A549 (cell line): ENCODE measurements around the gene PHF2. TPM values are rescaled to one million over a fixed set of nuclear protein-coding genes. Genes with fewer than 3 reads are reported as not detected.

Experiments
- ATAC-seq, 2 experiments: fragments of 200-7000 bp in 1 of 2; fragments of >200 bp in 1 of 2; cut with Nextera tagmentation in 1 of 2; cut with Tn5 transposase in 1 of 2; 3 replicates each; pipeline versions ENCODE4 v1.8.0 to v1.9.1; 2018 to 2020; ENCODE audit warnings: mild to moderate bottlenecking in 1 of 2, moderate library complexity in 1 of 2
- CTCF ChIA-PET: fragments of 300-600 bp; sonication (Branson Sonifier 250); formaldehyde crosslinking; extraction: SDS; loops from one replicate; lab custom pipeline; 2021; ENCODE audit warnings: antibody characterized with exemption, inconsistent platforms; lab: Yijun Ruan, JAX
- POLR2A ChIA-PET: fragments of 350-600 bp; formaldehyde crosslinking; extraction: SDS; loops from one replicate; lab custom pipeline; 2021; ENCODE audit warnings: antibody characterized with exemption, inconsistent platforms; lab: Yijun Ruan, JAX
- DNase-seq, 2 experiments: peaks; one replicate each; pipeline versions ENCODE4 v3.0.0 to v3.0.0-alpha.2; 2011 to 2016; ENCODE audit warnings: low read depth in 1 of 2, low spot score in 1 of 2
- FAIRE-seq: peaks from 2 replicates; lab custom pipeline; 2011; peaks lifted over from hg19 to GRCh38; lab: Jason Lieb, UNC
- H3K27ac ChIP-seq, 2 experiments: fragments of >200 bp; sonication (Bioruptor Twin); formaldehyde crosslinking; 3 replicates each; pipeline ENCODE4 v1.5.1; 2016 to 2017
- H3K4me1 ChIP-seq: fragments of >200 bp; sonication (Bioruptor Twin); formaldehyde crosslinking; 3 replicates; pipeline ENCODE4 v1.6.1; 2016
- H3K4me2 ChIP-seq: fragments of >200 bp; sonication (Bioruptor Twin); formaldehyde crosslinking; 3 replicates; pipeline ENCODE4 v1.6.1; 2016
- H3K4me3 ChIP-seq: fragments of >200 bp; sonication (Bioruptor Twin); formaldehyde crosslinking; 3 replicates; pipeline ENCODE4 v1.5.1; 2016
- H3K9me3 ChIP-seq: fragments of >200 bp; sonication (Bioruptor Twin); formaldehyde crosslinking; 3 replicates; pipeline ENCODE4 v1.6.1; 2016
- BHLHE40 ChIP-seq: IDR thresholded peaks from 2 replicates; pipeline ENCODE4 v1.6.1; 2012; ENCODE audit warnings: low read depth, low read length, inconsistent platforms
- CHD4 ChIP-seq: fragments of 200-600 bp; sonication (generic); IDR thresholded peaks from 2 replicates; pipeline ENCODE4 v1.6.1; 2016; ENCODE audit warnings: antibody characterized with exemption, mild to moderate bottlenecking, borderline replicate concordance
- EHMT2 ChIP-seq: fragments of 200-600 bp; sonication (generic); IDR thresholded peaks from 2 replicates; pipeline ENCODE4 v1.6.1; 2016; ENCODE audit warnings: antibody characterized with exemption, low read depth, mild to moderate bottlenecking, moderate library complexity
- EP300 ChIP-seq, 2 experiments: fragments of >200 bp; sonication (Bioruptor Twin); formaldehyde crosslinking; IDR thresholded peaks; 2 replicates in 1 of 2; 3 replicates in 1 of 2; pipeline ENCODE4 v1.6.1; 2016 to 2017
- ESRRA ChIP-seq: fragments of 150-350 bp; IDR thresholded peaks from 2 replicates; pipeline ENCODE4 v1.6.1; 2014; ENCODE audit warnings: mild to moderate bottlenecking, low read length, borderline replicate concordance
- FOSB ChIP-seq: fragments of 250-450 bp; sonication (Bioruptor Pico); IDR thresholded peaks from 2 replicates; pipeline ENCODE4 v1.5.0; 2020; ENCODE audit warnings: mild to moderate bottlenecking, moderate library complexity
- FOSL2 ChIP-seq, 2 experiments: fragments of 450-650 bp in 1 of 2; fragments of >200 bp in 1 of 2; sonication (Bioruptor Twin) in 1 of 2; formaldehyde crosslinking; IDR thresholded peaks; 2 replicates each; pipeline versions ENCODE4 v1.5.0 to v1.6.1; 2016 to 2020; ENCODE audit warnings: mild to moderate bottlenecking in 1 of 2, moderate library complexity in 1 of 2
- HDAC2 ChIP-seq: fragments of 200-600 bp; sonication (generic); IDR thresholded peaks from 2 replicates; pipeline ENCODE4 v1.6.1; 2016
- HOXB13 ChIP-seq: fragments of 250-450 bp; sonication (Bioruptor Pico); IDR thresholded peaks from 2 replicates; pipeline ENCODE4 v1.5.0; 2020; ENCODE audit warnings: low read depth, mild to moderate bottlenecking, moderate library complexity
- HOXB5 ChIP-seq: fragments of 250-450 bp; sonication (Bioruptor Pico); IDR thresholded peaks from 2 replicates; pipeline ENCODE4 v1.5.0; 2020; ENCODE audit warnings: mild to moderate bottlenecking, moderate library complexity
- JUNB ChIP-seq: fragments of >200 bp; sonication (Bioruptor Twin); formaldehyde crosslinking; IDR thresholded peaks from 2 replicates; pipeline ENCODE4 v1.6.1; 2016
- MAZ ChIP-seq: fragments of 150-350 bp; IDR thresholded peaks from 2 replicates; pipeline ENCODE4 v1.6.1; 2014; ENCODE audit warnings: antibody characterized with exemption, low read depth, low read length, borderline replicate concordance
- MYC ChIP-seq: IDR thresholded peaks from 2 replicates; pipeline ENCODE4 v1.6.1; 2012; ENCODE audit warnings: mild to moderate bottlenecking, inconsistent platforms, low read length, improper control_type of control experiment, borderline replicate concordance
- NPAS2 ChIP-seq: fragments of 250-450 bp; sonication (Bioruptor Pico); IDR thresholded peaks from 2 replicates; pipeline ENCODE4 v1.8.0; 2022; ENCODE audit warnings: mild to moderate bottlenecking, moderate library complexity, borderline replicate concordance
- NR3C1 ChIP-seq: fragments of >200 bp; sonication (Bioruptor Twin); formaldehyde crosslinking; IDR thresholded peaks from 3 replicates; pipeline ENCODE4 v1.6.1; 2017
- PHF8 ChIP-seq: fragments of 200-600 bp; sonication (generic); IDR thresholded peaks from 2 replicates; pipeline ENCODE4 v1.6.1; 2016; ENCODE audit warnings: low read depth, mild to moderate bottlenecking, antibody characterized with exemption, moderate library complexity, borderline replicate concordance
- POLR2AphosphoS2 ChIP-seq: conservative IDR thresholded peaks from 2 replicates; pipeline ENCODE4 v1.6.1; 2012; ENCODE audit warnings: low read length, improper control_type of control experiment, inconsistent platforms
- RAD21 ChIP-seq, 2 experiments: fragments of >200 bp in 1 of 2; sonication (Bioruptor Twin) in 1 of 2; formaldehyde crosslinking in 1 of 2; IDR thresholded peaks in 1 of 2; conservative IDR thresholded peaks in 1 of 2; 2 replicates in 1 of 2; 3 replicates in 1 of 2; pipeline ENCODE4 v1.6.1; 2012 to 2018; ENCODE audit warnings: inconsistent platforms in 1 of 2
- RARB ChIP-seq: fragments of 250-450 bp; sonication (Bioruptor Pico); IDR thresholded peaks from 2 replicates; pipeline ENCODE4 v1.8.0; 2021; ENCODE audit warnings: mild to moderate bottlenecking, moderate library complexity
- RCOR1 ChIP-seq: fragments of 150-350 bp; IDR thresholded peaks from 2 replicates; pipeline ENCODE4 v1.6.1; 2014; ENCODE audit warnings: antibody characterized with exemption, low read length, low read depth
- RFX5 ChIP-seq: fragments of 450-650 bp; IDR thresholded peaks from 2 replicates; pipeline ENCODE4 v1.7.1; 2014; ENCODE audit warnings: antibody characterized with exemption, mild to moderate bottlenecking, moderate library complexity
- SMC3 ChIP-seq: fragments of >200 bp; sonication (Bioruptor Twin); formaldehyde crosslinking; IDR thresholded peaks from 3 replicates; pipeline ENCODE4 v1.6.1; 2018; ENCODE audit warnings: inconsistent platforms
- SREBF2 ChIP-seq: fragments of 450-650 bp; IDR thresholded peaks from 2 replicates; pipeline ENCODE4 v1.6.1; 2014; ENCODE audit warnings: mild to moderate bottlenecking, moderate library complexity
- TP53 ChIP-seq: fragments of 250-450 bp; sonication (Bioruptor Pico); IDR thresholded peaks from 2 replicates; pipeline ENCODE4 v1.5.0; 2021; ENCODE audit warnings: mild to moderate bottlenecking, moderate library complexity
- ZNF302 ChIP-seq: fragments of 250-450 bp; sonication (Bioruptor Pico); IDR thresholded peaks from 2 replicates; pipeline ENCODE4 v1.9.0; 2021; ENCODE audit warnings: inconsistent platforms, mild to moderate bottlenecking, moderate library complexity
- WGBS: methylation state at CpG from one replicate; pipeline ENCODE4 v1.1.6; 2017; ENCODE audit errors: missing lambda C conversion rate; 5-methylcytosine and 5-hydroxymethylcytosine counted together
- polyA plus RNA-seq, 4 experiments: library from polyadenylated mRNA; depleted of rRNA in 3 of 4; stranded (reverse); fragments of >200 nt; fragmentation: RNase III in 1 of 4; extraction: RNeasy Plus Mini Kit Qiagen cat#74134 plus additional on column Dnase treatment in 1 of 4; gene quantifications; 2 replicates in 3 of 4; 3 replicates in 1 of 4; pipeline ENCODE4 v1.2.3, GENCODE V29; 2011 to 2017
- TF ChIP-seq, protein P1 (sequence below): fragments of 200-600 bp; sonication (generic); IDR thresholded peaks from 2 replicates; pipeline ENCODE4 v1.6.1; 2016; ENCODE audit warnings: antibody characterized with exemption, mild to moderate bottlenecking, moderate library complexity
- TF ChIP-seq, protein P2 (sequence below): IDR thresholded peaks from 2 replicates; pipeline ENCODE4 v1.6.1; 2012; ENCODE audit warnings: low read depth, borderline replicate concordance

The PHF2 gene
- polyA plus RNA-seq, 2 of the 4 experiments (the other 2 are of a cell fraction): 9.6 to 12.2 TPM

DNA sequence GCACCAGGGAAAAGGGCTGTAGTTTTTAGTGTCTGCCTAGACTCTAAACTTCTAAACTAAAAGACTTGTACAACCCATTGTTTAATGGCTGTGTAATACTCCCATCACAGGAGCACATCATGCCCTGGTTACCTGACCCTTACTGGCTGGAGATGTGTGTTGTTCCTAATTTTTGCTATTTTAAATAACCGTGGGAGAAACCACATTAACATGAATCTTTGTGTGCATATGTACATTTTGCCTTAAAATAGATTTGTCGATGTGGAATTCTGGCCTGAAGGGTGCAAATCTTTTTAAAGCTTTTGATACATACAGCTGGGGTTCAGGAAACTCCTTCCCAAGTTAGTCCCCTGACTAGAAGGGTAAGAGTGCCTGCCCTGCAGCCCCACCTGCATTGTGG is 39.7 kb downstream of the PHF2 start:
- no peak for TF ChIP-seq ESRRA
- no peak for TF ChIP-seq SMC3
- TF ChIP-seq NPAS2 (CRISPR knock-in tag): no peak
- TF ChIP-seq HOXB5: no peak
- TF ChIP-seq MYC: no peak
- TF ChIP-seq FOSL2 (IDR thresholded peaks at IDR 0.05): no peak
- no peak for TF ChIP-seq FOSL2 (CRISPR knock-in tag; IDR thresholded peaks at IDR 0.05)
- TF ChIP-seq ZNF302 (CRISPR knock-in tag): no peak
- TF ChIP-seq, protein P1, sequence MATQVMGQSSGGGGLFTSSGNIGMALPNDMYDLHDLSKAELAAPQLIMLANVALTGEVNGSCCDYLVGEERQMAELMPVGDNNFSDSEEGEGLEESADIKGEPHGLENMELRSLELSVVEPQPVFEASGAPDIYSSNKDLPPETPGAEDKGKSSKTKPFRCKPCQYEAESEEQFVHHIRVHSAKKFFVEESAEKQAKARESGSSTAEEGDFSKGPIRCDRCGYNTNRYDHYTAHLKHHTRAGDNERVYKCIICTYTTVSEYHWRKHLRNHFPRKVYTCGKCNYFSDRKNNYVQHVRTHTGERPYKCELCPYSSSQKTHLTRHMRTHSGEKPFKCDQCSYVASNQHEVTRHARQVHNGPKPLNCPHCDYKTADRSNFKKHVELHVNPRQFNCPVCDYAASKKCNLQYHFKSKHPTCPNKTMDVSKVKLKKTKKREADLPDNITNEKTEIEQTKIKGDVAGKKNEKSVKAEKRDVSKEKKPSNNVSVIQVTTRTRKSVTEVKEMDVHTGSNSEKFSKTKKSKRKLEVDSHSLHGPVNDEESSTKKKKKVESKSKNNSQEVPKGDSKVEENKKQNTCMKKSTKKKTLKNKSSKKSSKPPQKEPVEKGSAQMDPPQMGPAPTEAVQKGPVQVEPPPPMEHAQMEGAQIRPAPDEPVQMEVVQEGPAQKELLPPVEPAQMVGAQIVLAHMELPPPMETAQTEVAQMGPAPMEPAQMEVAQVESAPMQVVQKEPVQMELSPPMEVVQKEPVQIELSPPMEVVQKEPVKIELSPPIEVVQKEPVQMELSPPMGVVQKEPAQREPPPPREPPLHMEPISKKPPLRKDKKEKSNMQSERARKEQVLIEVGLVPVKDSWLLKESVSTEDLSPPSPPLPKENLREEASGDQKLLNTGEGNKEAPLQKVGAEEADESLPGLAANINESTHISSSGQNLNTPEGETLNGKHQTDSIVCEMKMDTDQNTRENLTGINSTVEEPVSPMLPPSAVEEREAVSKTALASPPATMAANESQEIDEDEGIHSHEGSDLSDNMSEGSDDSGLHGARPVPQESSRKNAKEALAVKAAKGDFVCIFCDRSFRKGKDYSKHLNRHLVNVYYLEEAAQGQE: no peak
- no peak for TF ChIP-seq FOSB (CRISPR knock-in tag)
- TF ChIP-seq BHLHE40: no peak
- no peak for TF ChIP-seq SREBF2
- TF ChIP-seq RFX5: no peak
- TF ChIP-seq EHMT2: no peak
- TF ChIP-seq RARB (CRISPR knock-in tag): no peak
- Histone ChIP-seq H3K4me2 (no peak overlapping the region), H3K4me1 (no peaks in the 10 kb centered on the region), H3K27ac (no peak overlapping the region), H3K9me3 (no peaks in the 10 kb centered on the region), H3K4me3 (no peak overlapping the region)
- WGBS: 80% methylated on average over 2 of the region's 2 CpGs
- ATAC-seq: no peak
- no peak for FAIRE-seq
- POLR2A ChIA-PET: no interaction called here
- DNase-seq: no peak
- CTCF ChIA-PET: interaction anchor here (1.4 kb wide), 1 partner anchor 66 kb away, joined by 3 read pairs; no protein-coding TSS in a partner anchor

DNA sequence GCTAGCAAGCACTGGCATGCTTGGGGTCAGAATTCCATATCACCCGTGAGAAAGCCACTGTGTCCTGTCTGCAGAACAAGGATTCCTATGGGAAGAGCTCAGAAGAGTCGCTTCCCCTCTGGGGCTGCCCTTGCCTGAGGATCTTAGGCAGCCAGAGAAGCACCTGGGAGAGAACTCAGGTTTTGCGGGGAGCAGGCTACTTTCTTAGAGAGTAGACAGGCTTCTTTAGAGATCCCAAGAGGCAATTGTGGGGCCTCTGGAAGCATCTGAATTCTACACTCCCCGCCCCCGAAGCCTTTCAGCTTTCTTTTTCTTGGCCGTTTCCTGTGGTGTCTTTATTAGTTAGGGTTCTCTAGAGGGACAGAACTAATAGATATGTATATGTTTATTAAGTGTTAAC is 40.9 kb downstream of the PHF2 start:
- CTCF ChIA-PET: no interaction called here
- H3K9me3 ChIP-seq: no peaks in the 10 kb centered on the region
- TF ChIP-seq MAZ: no peak
- no peak for TF ChIP-seq POLR2AphosphoS2
- TF ChIP-seq EHMT2: no peak
- no peak for TF ChIP-seq CHD4
- TF ChIP-seq EP300 (IDR thresholded peaks at IDR 0.05): no peak
- TF ChIP-seq PHF8: no peak
- no peaks in the 10 kb centered on the region for H3K4me1 ChIP-seq
- FAIRE-seq (no peak), ATAC-seq (no peak), DNase-seq (no peak)
- no peak overlapping the region for H3K27ac ChIP-seq
- POLR2A ChIA-PET: no interaction called here
- WGBS: 91% methylated on average over 6 of the region's 6 CpGs
- H3K4me3 ChIP-seq: no peak overlapping the region
- H3K4me2 ChIP-seq: no peak overlapping the region

DNA sequence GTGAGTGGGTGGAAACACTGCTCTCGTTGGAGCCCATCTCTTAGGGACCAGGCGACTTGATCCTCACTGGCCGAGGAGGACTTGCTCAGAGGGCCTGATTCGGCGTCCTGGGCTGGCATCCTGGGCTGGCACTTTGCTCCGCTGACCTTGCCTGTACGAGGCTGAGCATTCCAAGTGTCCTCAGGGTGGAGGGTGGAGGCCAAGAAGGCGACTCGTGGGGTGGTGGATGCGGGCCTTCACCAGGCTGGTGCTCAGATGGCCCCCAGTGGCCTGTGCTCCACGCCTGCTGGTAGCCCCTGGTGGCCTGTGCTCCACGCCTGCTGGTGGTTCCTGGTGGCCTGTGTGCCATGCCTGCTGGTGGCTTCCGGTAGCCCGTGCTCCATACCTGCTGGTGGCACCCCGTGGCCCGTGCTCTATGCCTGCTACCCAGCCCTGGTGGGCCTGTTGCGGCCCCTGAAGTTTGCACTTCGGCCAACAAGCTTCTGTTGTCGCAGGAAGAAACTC is 42.9 kb downstream of the PHF2 start:
- POLR2A ChIA-PET: no interaction called here
- no peak for DNase-seq
- no peak for FAIRE-seq
- no peaks in the 10 kb centered on the region for H3K9me3 ChIP-seq
- WGBS: 91% methylated on average over 10 of the region's 19 CpGs
- CTCF ChIA-PET: interaction anchor here (1.1 kb wide), 1 partner anchor 53 kb away, joined by 4 read pairs; no protein-coding TSS in a partner anchor
- no peak for ATAC-seq
- no peak overlapping the region for H3K27ac ChIP-seq
- no peaks in the 10 kb centered on the region for H3K4me1 ChIP-seq
- H3K4me3 ChIP-seq: no peak overlapping the region
- no peak overlapping the region for H3K4me2 ChIP-seq
- TF ChIP-seq ZNF302 (CRISPR knock-in tag) (no peak), MYC (no peak), SMC3 (no peak), NR3C1 (no peak), JUNB (no peak), HDAC2 (no peak), CHD4 (no peak), TP53 (no peak), RAD21 (conservative IDR thresholded peaks at IDR 0.05 in 1 of 2, IDR thresholded peaks at IDR 0.05 in 1 of 2) (no peak), HOXB13 (CRISPR knock-in tag) (no peak), RCOR1 (no peak)
- TF ChIP-seq, protein P2, sequence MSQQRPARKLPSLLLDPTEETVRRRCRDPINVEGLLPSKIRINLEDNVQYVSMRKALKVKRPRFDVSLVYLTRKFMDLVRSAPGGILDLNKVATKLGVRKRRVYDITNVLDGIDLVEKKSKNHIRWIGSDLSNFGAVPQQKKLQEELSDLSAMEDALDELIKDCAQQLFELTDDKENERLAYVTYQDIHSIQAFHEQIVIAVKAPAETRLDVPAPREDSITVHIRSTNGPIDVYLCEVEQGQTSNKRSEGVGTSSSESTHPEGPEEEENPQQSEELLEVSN: no peak
- TF ChIP-seq, protein P1: no peak
